ENCODE data around the gene PSMA6.
"Not testable (repeated sequence)": the region's sequence is repeated elsewhere in the genome, so short reads cannot be mapped to it uniquely, and the experiment has no call there.

DNA sequence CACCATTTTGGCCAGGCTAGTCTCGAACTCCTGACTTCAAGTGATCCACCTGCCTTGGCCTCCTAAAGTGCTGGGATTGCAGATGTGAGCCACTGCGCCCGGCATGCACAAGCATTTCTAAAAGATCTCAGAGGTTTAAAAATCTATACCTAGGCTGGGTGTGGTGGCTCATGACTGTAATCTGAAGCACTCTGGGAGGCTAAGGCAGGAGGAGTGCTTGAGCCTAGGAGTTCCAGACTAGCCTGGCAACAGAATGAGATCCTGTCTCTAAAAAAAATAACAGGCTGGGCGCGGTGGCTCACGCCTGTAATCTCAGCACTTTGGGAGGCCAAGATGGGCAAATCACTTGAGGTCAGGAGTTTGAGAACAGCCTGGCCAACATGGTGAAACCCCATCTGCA, 63.1 kb downstream of the PSMA6 start:
- TF ChIP-seq, protein P1, sequence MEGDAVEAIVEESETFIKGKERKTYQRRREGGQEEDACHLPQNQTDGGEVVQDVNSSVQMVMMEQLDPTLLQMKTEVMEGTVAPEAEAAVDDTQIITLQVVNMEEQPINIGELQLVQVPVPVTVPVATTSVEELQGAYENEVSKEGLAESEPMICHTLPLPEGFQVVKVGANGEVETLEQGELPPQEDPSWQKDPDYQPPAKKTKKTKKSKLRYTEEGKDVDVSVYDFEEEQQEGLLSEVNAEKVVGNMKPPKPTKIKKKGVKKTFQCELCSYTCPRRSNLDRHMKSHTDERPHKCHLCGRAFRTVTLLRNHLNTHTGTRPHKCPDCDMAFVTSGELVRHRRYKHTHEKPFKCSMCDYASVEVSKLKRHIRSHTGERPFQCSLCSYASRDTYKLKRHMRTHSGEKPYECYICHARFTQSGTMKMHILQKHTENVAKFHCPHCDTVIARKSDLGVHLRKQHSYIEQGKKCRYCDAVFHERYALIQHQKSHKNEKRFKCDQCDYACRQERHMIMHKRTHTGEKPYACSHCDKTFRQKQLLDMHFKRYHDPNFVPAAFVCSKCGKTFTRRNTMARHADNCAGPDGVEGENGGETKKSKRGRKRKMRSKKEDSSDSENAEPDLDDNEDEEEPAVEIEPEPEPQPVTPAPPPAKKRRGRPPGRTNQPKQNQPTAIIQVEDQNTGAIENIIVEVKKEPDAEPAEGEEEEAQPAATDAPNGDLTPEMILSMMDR (IDR thresholded peaks at IDR 0.05), result not testable (repeated sequence)
- not testable (repeated sequence) for TF ChIP-seq POLR2A, POLR2AphosphoS5 (IDR thresholded peaks at IDR 0.05)

Data from gastroesophageal sphincter (tissue), 3 donors.